Keratinocyte (primary cell): ENCODE results near the gene WDCP. TPM values are rescaled to one million over a fixed set of nuclear protein-coding genes. Genes with fewer than 3 reads are reported as not detected.

ENCODE experiments used
- DNase-seq: peaks from one replicate; pipeline ENCODE4 v3.0.0-alpha.2; 2011; ENCODE audit warnings: low read depth, missing footprints, low spot score
- FAIRE-seq: peaks from 2 replicates; lab custom pipeline; 2011; peaks lifted over from hg19 to GRCh38; lab: Jason Lieb, UNC
- H2AFZ ChIP-seq: 2 replicates; pipeline ENCODE4 v1.6.0; 2012; ENCODE audit warnings: low read length, control low read depth, inconsistent platforms; ENCODE audit not compliant: control insufficient read depth
- H3K27ac ChIP-seq: 2 replicates; pipeline ENCODE4 v1.5.1; 2011; ENCODE audit warnings: low read length; ENCODE audit not compliant: control insufficient read depth, insufficient read depth
- H3K27me3 ChIP-seq: 3 replicates; pipeline ENCODE4 v1.6.0; 2011; ENCODE audit warnings: low read length; ENCODE audit not compliant: control insufficient read depth, insufficient read depth; ENCODE audit errors: extremely low read depth
- H3K36me3 ChIP-seq, 2 experiments: 2 replicates in 1 of 2; 3 replicates in 1 of 2; pipeline ENCODE4 v1.5.1; 2011; ENCODE audit warnings: low read length in 2 of 2, mild to moderate bottlenecking in 1 of 2; ENCODE audit not compliant: control insufficient read depth in 2 of 2, insufficient read depth in 2 of 2; ENCODE audit errors: extremely low read depth in 1 of 2
- H3K4me1 ChIP-seq: 3 replicates; pipeline ENCODE4 v1.5.1; 2011; ENCODE audit warnings: low read length; ENCODE audit not compliant: control insufficient read depth, insufficient read depth; ENCODE audit errors: extremely low read depth
- H3K4me2 ChIP-seq: 3 replicates; pipeline ENCODE4 v1.6.0; 2011; ENCODE audit warnings: low read depth, low read length; ENCODE audit not compliant: control insufficient read depth, insufficient read depth; ENCODE audit errors: extremely low read depth
- H3K4me3 ChIP-seq, 3 experiments: fragments of 200-600 bp in 1 of 3; sonication (generic) in 1 of 3; 2 replicates in 2 of 3; 3 replicates in 1 of 3; pipeline ENCODE4 v1.5.1; 2011 to 2016; ENCODE audit warnings: low read length in 3 of 3, mild to moderate bottlenecking in 3 of 3, control low read depth in 2 of 3, inconsistent platforms in 1 of 3, low read depth in 1 of 3, mixed read lengths in 1 of 3, mixed run types in 1 of 3, moderate library complexity in 1 of 3; ENCODE audit not compliant: control insufficient read depth in 2 of 3, insufficient read depth in 2 of 3; ENCODE audit errors: extremely low read depth in 1 of 3
- H3K79me2 ChIP-seq: 2 replicates; pipeline ENCODE4 v1.6.0; 2012; ENCODE audit warnings: low read length; ENCODE audit not compliant: control insufficient read depth, insufficient read depth
- H3K9ac ChIP-seq: 3 replicates; pipeline ENCODE4 v1.6.0; 2011; ENCODE audit warnings: low read length; ENCODE audit not compliant: control insufficient read depth, insufficient read depth; ENCODE audit errors: extremely low read depth
- H3K9me1 ChIP-seq: 3 replicates; pipeline ENCODE4 v1.6.0; 2011; ENCODE audit warnings: low read length; ENCODE audit not compliant: control insufficient read depth, insufficient read depth; ENCODE audit errors: extremely low read depth
- H3K9me3 ChIP-seq: 2 replicates; pipeline ENCODE4 v1.5.1; 2012; ENCODE audit warnings: low read depth, low read length; ENCODE audit not compliant: control insufficient read depth
- H4K20me1 ChIP-seq: 3 replicates; pipeline ENCODE4 v1.6.0; 2011; ENCODE audit warnings: low read length; ENCODE audit not compliant: control insufficient read depth, insufficient read depth; ENCODE audit errors: extremely low read depth
- CTCF ChIP-seq, 3 experiments: IDR thresholded peaks in 1 of 3; conservative IDR thresholded peaks in 1 of 3; optimal IDR thresholded peaks in 1 of 3; 2 replicates in 2 of 3; 3 replicates in 1 of 3; pipeline versions ENCODE3 to v1.5.1; 2011; ENCODE audit warnings: low read length in 3 of 3, mild to moderate bottlenecking in 3 of 3, moderate library complexity in 2 of 3, control low read depth in 1 of 3, inconsistent platforms in 1 of 3; ENCODE audit not compliant: insufficient read depth in 2 of 3; ENCODE audit errors: extremely low read depth in 1 of 3
- EZH2 ChIP-seq: IDR thresholded peaks from one replicate; pipeline ENCODE4 v1.6.1; 2012; ENCODE audit warnings: inconsistent platforms, mild to moderate bottlenecking, low read length, moderate library complexity
- dilution Hi-C: fragments of 300-500 bp; cut with MboI; formaldehyde crosslinking; loops from one replicate; pipeline ENCODE4 v1.7.0; 2020; ENCODE audit warnings: low sequenced_read_pairs; ENCODE audit not compliant: extremely low pct_ligation_motif_present
- polyA plus RNA-seq, 5 experiments: library from polyadenylated mRNA; depleted of rRNA in 3 of 5; stranded (reverse) in 3 of 5; stranded (forward) in 1 of 5; unstranded in 1 of 5; fragments of >200 nt; gene quantifications; 1 replicate in 1 of 5; 2 replicates in 3 of 5; 3 replicates in 1 of 5; pipeline versions ENCODE4 v1.2.1 to v1.2.3, GENCODE V29; 2011 to 2012; ENCODE audit warnings: missing spikeins in 2 of 5, low read depth in 1 of 5, low replicate concordance in 1 of 5

WDCP gene
- polyA plus RNA-seq, 1 donor (not counting 4 experiments of a cell fraction or from before 2014, with no cell fraction given), result 11.0 TPM

GRCh38 chr2:24088821-24089359 lies 41.7 kb upstream of the WDCP start:
- Histone ChIP-seq H3K36me3 (no peaks in the 10 kb centered on the region), H3K9ac (no peak overlapping the region), H3K79me2 (no peaks in the 10 kb centered on the region), H3K9me3 (no peaks in the 10 kb centered on the region), H3K9me1 (no peaks in the 10 kb centered on the region), H3K4me1 (peaks cover under 1% of the 10 kb centered on the region), H2AFZ (no peak overlapping the region), H4K20me1 (no peaks in the 10 kb centered on the region), H3K27ac (no peak overlapping the region), H3K4me3 (no peak overlapping the region), H3K4me2 (no peak overlapping the region), H3K27me3 (no peaks in the 10 kb centered on the region)
- FAIRE-seq (no peak), DNase-seq (no peak)
- TF ChIP-seq EZH2 (no peak), CTCF (optimal IDR thresholded peaks at IDR 0.05 in 1 of 3, IDR thresholded peaks at IDR 0.05 in 1 of 3, conservative IDR thresholded peaks at IDR 0.05 in 1 of 3; ENCODE audit: extremely low read depth in 1 of 3, insufficient read depth in 2 of 3, low read length in 3 of 3) (no peak)
- dilution Hi-C loops, result no loop called here

- no peak overlapping the region for H2AFZ ChIP-seq
- H3K27me3 ChIP-seq, result no peaks in the 10 kb centered on the region
- FAIRE-seq (no peak), DNase-seq (no peak)
- no peaks in the 10 kb centered on the region for H3K79me2 ChIP-seq
- dilution Hi-C loops, result no loop called here
- H4K20me1 ChIP-seq, result no peaks in the 10 kb centered on the region
- no peak overlapping the region for H3K4me2 ChIP-seq
- peaks cover 2 to 4% of the 10 kb centered on the region in 2 experiments for H3K36me3 ChIP-seq
- H3K9me3 ChIP-seq, result no peaks in the 10 kb centered on the region
- no peak overlapping the region for H3K27ac ChIP-seq
- TF ChIP-seq EZH2, result no peak
- no peak for TF ChIP-seq CTCF (optimal IDR thresholded peaks at IDR 0.05 in 1 of 3, IDR thresholded peaks at IDR 0.05 in 1 of 3, conservative IDR thresholded peaks at IDR 0.05 in 1 of 3; ENCODE audit: extremely low read depth in 1 of 3, insufficient read depth in 2 of 3, low read length in 3 of 3)
- no peak overlapping the region for H3K9ac ChIP-seq
- H3K9me1 ChIP-seq, result no peaks in the 10 kb centered on the region
- no peak overlapping the region for H3K4me3 ChIP-seq
- peaks cover 8% of the 10 kb centered on the region for H3K4me1 ChIP-seq
These were observed 39.8 kb upstream of the WDCP start for GRCh38 chr2:24087032-24087431.
